ENCODE data around the gene C2.
"Not testable (repeated sequence)": the region's sequence is repeated elsewhere in the genome, so short reads cannot be mapped to it uniquely, and the experiment has no call there.

GRCh38 chr6:31989363-31989762, 61.8 kb downstream of the C2 start:
- TF ChIP-seq CTCF (IDR thresholded peaks at IDR 0.05; ENCODE audit: insufficient read depth, low read length); POLR2AphosphoS5 (IDR thresholded peaks at IDR 0.05; ENCODE audit: low read depth): not testable (repeated sequence)
- TF ChIP-seq, protein P1, sequence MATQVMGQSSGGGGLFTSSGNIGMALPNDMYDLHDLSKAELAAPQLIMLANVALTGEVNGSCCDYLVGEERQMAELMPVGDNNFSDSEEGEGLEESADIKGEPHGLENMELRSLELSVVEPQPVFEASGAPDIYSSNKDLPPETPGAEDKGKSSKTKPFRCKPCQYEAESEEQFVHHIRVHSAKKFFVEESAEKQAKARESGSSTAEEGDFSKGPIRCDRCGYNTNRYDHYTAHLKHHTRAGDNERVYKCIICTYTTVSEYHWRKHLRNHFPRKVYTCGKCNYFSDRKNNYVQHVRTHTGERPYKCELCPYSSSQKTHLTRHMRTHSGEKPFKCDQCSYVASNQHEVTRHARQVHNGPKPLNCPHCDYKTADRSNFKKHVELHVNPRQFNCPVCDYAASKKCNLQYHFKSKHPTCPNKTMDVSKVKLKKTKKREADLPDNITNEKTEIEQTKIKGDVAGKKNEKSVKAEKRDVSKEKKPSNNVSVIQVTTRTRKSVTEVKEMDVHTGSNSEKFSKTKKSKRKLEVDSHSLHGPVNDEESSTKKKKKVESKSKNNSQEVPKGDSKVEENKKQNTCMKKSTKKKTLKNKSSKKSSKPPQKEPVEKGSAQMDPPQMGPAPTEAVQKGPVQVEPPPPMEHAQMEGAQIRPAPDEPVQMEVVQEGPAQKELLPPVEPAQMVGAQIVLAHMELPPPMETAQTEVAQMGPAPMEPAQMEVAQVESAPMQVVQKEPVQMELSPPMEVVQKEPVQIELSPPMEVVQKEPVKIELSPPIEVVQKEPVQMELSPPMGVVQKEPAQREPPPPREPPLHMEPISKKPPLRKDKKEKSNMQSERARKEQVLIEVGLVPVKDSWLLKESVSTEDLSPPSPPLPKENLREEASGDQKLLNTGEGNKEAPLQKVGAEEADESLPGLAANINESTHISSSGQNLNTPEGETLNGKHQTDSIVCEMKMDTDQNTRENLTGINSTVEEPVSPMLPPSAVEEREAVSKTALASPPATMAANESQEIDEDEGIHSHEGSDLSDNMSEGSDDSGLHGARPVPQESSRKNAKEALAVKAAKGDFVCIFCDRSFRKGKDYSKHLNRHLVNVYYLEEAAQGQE (IDR thresholded peaks at IDR 0.05; ENCODE audit: insufficient replicate concordance, low read depth), result not testable (repeated sequence)
